GM19025 (cell line): ENCODE results near the gene HOXB1.

ENCODE experiments used
- ATAC-seq: cut with Tn5 transposase; IDR thresholded peaks from one replicate; pipeline ENCODE4 v1.9.1; 2021; ENCODE audit warnings: mild to moderate bottlenecking, low read depth, moderate library complexity; ENCODE audit not compliant: unreplicated experiment

HOXB1 gene

GRCh38 chr17:48530887-48531272 is at the start of gene HOXB1:
TSS of gene HOXB1 (minus strand) at chr17:48531011. CDS start at chr17:48530904, 107 bp downstream.
- no peak for ATAC-seq

- ATAC-seq = no peak
These were observed 49.1 kb upstream of the HOXB1 start for GRCh38 chr17:48579760-48580554.

- ATAC-seq = no peak
These were observed 48.6 kb upstream of the HOXB1 start for GRCh38 chr17:48579471-48579759.

- ATAC-seq = no peak
These were observed 48.0 kb upstream of the HOXB1 start for GRCh38 chr17:48578616-48579470.

- ATAC-seq = no peak
These were observed 47.3 kb upstream of the HOXB1 start, which contains the start of gene HOXB4 for GRCh38 chr17:48577946-48578615. TSS of gene HOXB4 (minus strand) at chr17:48578350. CDS start at chr17:48578319, 31 bp downstream.

GRCh38 chr17:48577330-48577945 is 46.6 kb upstream of the HOXB1 start:
- ATAC-seq = no peak

- ATAC-seq = no peak
These were observed 45.9 kb upstream of the HOXB1 start for GRCh38 chr17:48576479-48577309.

- no peak for ATAC-seq
These were observed 45.1 kb upstream of the HOXB1 start for GRCh38 chr17:48575673-48576478.

- ATAC-seq = no peak
These were observed 44.3 kb upstream of the HOXB1 start for GRCh38 chr17:48575066-48575582.

GRCh38 chr17:48574505-48575065 is 43.8 kb upstream of the HOXB1 start:
- no peak for ATAC-seq

GRCh38 chr17:48571826-48572417 is 41.1 kb upstream of the HOXB1 start:
- no peak for ATAC-seq

GRCh38 chr17:48571024-48571818 is 40.4 kb upstream of the HOXB1 start:
- no peak for ATAC-seq

GRCh38 chr17:48570325-48571023 is 39.7 kb upstream of the HOXB1 start:
- no peak for ATAC-seq

GRCh38 chr17:48569674-48570324 is 39.0 kb upstream of the HOXB1 start:
- ATAC-seq = no peak

GRCh38 chr17:48569240-48569582 is 38.4 kb upstream of the HOXB1 start:
- no peak for ATAC-seq

- ATAC-seq = no peak
These were observed 37.9 kb upstream of the HOXB1 start for GRCh38 chr17:48568499-48569239.
